Measurements from ENCODE around the gene CDCP1. TPM values are rescaled to one million over a fixed set of nuclear protein-coding genes. Genes with fewer than 3 reads are reported as not detected.
A peak's percentile ranks its signal among the peaks of the same experiment; 100 is the strongest.

The CDCP1 gene
- polyA plus RNA-seq, 3 donors, result 0.42 to 1.3 (median 0.52) TPM

DNA sequence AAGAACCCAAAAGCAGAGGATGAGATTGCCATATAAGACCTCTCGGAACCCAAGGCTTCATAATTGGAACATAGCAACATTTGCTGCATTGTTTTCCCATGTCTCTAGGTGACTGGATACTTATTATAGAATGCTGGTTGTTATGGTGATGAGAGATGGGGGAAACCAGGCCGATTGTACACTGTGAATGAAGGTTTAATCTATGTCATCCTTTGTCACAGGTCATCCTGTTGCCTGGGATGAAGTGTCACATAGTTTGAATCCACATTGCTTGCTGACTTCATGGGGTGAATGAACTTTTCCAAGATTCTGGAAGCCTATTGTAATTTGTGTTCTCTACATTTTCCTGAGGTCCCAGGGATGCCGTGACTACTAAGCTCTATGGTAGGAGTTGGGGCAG is 78.2 kb downstream of the CDCP1 start:
- WGBS (ENCODE audit: insufficient coverage), result 94% methylated on average over 2 of the region's 3 CpGs
- Histone ChIP-seq H3K36me3 (replicated peaks in 1 of 2; ENCODE audit: control insufficient read depth in 1 of 2, insufficient read depth in 2 of 2, low read length in 2 of 2) (no peaks in the 10 kb centered on the region), H2AFZ (ENCODE audit: insufficient read depth, low read depth, low read length, poor library complexity, severe bottlenecking) (no peak overlapping the region), H4K20me1 (ENCODE audit: insufficient read depth, low read length) (no peaks in the 10 kb centered on the region), H3K9me3 (replicated peaks in 1 of 2; ENCODE audit: control insufficient read depth in 1 of 2, insufficient read depth in 1 of 2, low read length in 2 of 2) (no peaks in the 10 kb centered on the region), H3K27me3 (ENCODE audit: control insufficient read depth in 2 of 2, insufficient read depth in 2 of 2, low read length in 2 of 2) (no peaks in the 10 kb centered on the region), H3K79me2 (ENCODE audit: insufficient read depth, low read length) (no peaks in the 10 kb centered on the region), H3K4me3 (replicated peaks in 1 of 3; ENCODE audit: low read depth in 2 of 3, low read length in 3 of 3) (no peak overlapping the region), H3K4me2 (replicated peaks; ENCODE audit: extremely low read depth, low read length, poor library complexity, severe bottlenecking) (no peak overlapping the region), H3K27ac (ENCODE audit: low read depth in 1 of 2, low read length in 2 of 2) (no peak overlapping the region), H3K9ac (ENCODE audit: insufficient read depth, low read length, poor library complexity, severe bottlenecking) (no peak overlapping the region), H3K4me1 (ENCODE audit: control insufficient read depth in 1 of 2, insufficient read depth in 2 of 2, low read length in 2 of 2) (peaks cover 30 to 39% of the 10 kb centered on the region in 2 donors)
- intact Hi-C loops (cut with micrococcal nuclease), result loop anchor here (5.0 to 10.0 kb wide), 2 partner anchors 44 to 47 kb away; no protein-coding TSS in a partner anchor
- H3K27ac Mint-ChIP-seq, result peak overlapping the region in 2 of 7 donors; percentile 53 to 100
- peaks cover 0 to 3% of the 10 kb centered on the region in 2 donors for H3K36me3 Mint-ChIP-seq
- H3K4me3 Mint-ChIP-seq, result no peak overlapping the region
- no peak for DNase-seq
- TF ChIP-seq CTCF (IDR thresholded peaks at IDR 0.05), result no peak
- H3K4me1 Mint-ChIP-seq, result peaks cover 36% of the 10 kb centered on the region
- H3K9me3 Mint-ChIP-seq, result no peaks in the 10 kb centered on the region
- H3K27me3 Mint-ChIP-seq (ENCODE audit: low read depth in 3 of 3), result peaks cover 0 to 2% (median 0%) of the 10 kb centered on the region in 3 donors

- Histone ChIP-seq H3K9ac (ENCODE audit: insufficient read depth, low read length, poor library complexity, severe bottlenecking) (no peak overlapping the region), H3K27me3 (ENCODE audit: control insufficient read depth in 2 of 2, insufficient read depth in 2 of 2, low read length in 2 of 2) (no peaks in the 10 kb centered on the region), H3K4me3 (replicated peaks in 1 of 3; ENCODE audit: low read depth in 2 of 3, low read length in 3 of 3) (no peak overlapping the region), H3K4me1 (ENCODE audit: control insufficient read depth in 1 of 2, insufficient read depth in 2 of 2, low read length in 2 of 2) (peaks cover 30 to 39% of the 10 kb centered on the region in 2 donors), H3K9me3 (replicated peaks in 1 of 2; ENCODE audit: control insufficient read depth in 1 of 2, insufficient read depth in 1 of 2, low read length in 2 of 2) (no peaks in the 10 kb centered on the region), H3K4me2 (replicated peaks; ENCODE audit: extremely low read depth, low read length, poor library complexity, severe bottlenecking) (no peak overlapping the region), H2AFZ (ENCODE audit: insufficient read depth, low read depth, low read length, poor library complexity, severe bottlenecking) (no peak overlapping the region), H3K79me2 (ENCODE audit: insufficient read depth, low read length) (no peaks in the 10 kb centered on the region), H3K27ac (ENCODE audit: low read depth in 1 of 2, low read length in 2 of 2) (no peak overlapping the region), H4K20me1 (ENCODE audit: insufficient read depth, low read length) (no peaks in the 10 kb centered on the region), H3K36me3 (replicated peaks in 1 of 2; ENCODE audit: control insufficient read depth in 1 of 2, insufficient read depth in 2 of 2, low read length in 2 of 2) (no peaks in the 10 kb centered on the region)
- H3K4me3 Mint-ChIP-seq, result no peak overlapping the region
- H3K36me3 Mint-ChIP-seq, result peaks cover 0 to 3% of the 10 kb centered on the region in 2 donors
- intact Hi-C loops (cut with micrococcal nuclease), result loop anchor here (5.0 to 10.0 kb wide), 2 partner anchors 45 to 47 kb away; no protein-coding TSS in a partner anchor
- no peaks in the 10 kb centered on the region for H3K9me3 Mint-ChIP-seq
- peaks cover 38% of the 10 kb centered on the region for H3K4me1 Mint-ChIP-seq
- peaks cover 0 to 2% (median 0%) of the 10 kb centered on the region in 3 donors for H3K27me3 Mint-ChIP-seq (ENCODE audit: low read depth in 3 of 3)
- peak overlapping the region in 6 of 7 donors; percentile 47 to 100 (median 86) for H3K27ac Mint-ChIP-seq
- no peak for DNase-seq
- no peak for TF ChIP-seq CTCF (IDR thresholded peaks at IDR 0.05)
- WGBS (ENCODE audit: insufficient coverage), result 100% methylated on average over 1 of the region's 4 CpGs
Measured at GRCh38 chr3:45067486-45067885, 78.7 kb downstream of the CDCP1 start.
